Upper lobe of left lung (tissue), 6 donors: ENCODE results near the gene KCNA3. TPM values are rescaled to one million over a fixed set of nuclear protein-coding genes. Genes with fewer than 3 reads are reported as not detected.

Experiments
- ATAC-seq, 2 donors: fragments of 200-7000 bp; cut with Tn5 transposase; one replicate each; pipeline ENCODE4 v1.9.1; 2022; ENCODE audit warnings: mild to moderate bottlenecking in 2 of 2, moderate library complexity in 2 of 2; ENCODE audit not compliant: low FRiP score in 2 of 2
- DNase-seq, 2 donors: peaks; one replicate each; pipeline ENCODE4 v3.0.0-alpha.2; 2019 to 2020
- H3K27ac ChIP-seq, 4 donors: fragments of 200-600 bp; sonication (generic); one replicate each; pipeline ENCODE4 v1.5.1; 2016 to 2019
- H3K27me3 ChIP-seq, 4 donors: fragments of 200-600 bp; sonication (generic); one replicate each; pipeline ENCODE4 v1.5.1; 2017 to 2019
- H3K36me3 ChIP-seq, 4 donors: fragments of 200-600 bp; sonication (generic); one replicate each; pipeline ENCODE4 v1.5.1; 2016 to 2019
- H3K4me1 ChIP-seq, 4 donors: fragments of 200-600 bp; sonication (generic); one replicate each; pipeline ENCODE4 v1.5.1; 2018 to 2019
- H3K4me3 ChIP-seq, 4 donors: fragments of 200-600 bp; sonication (generic); one replicate each; pipeline ENCODE4 v1.5.1; 2017 to 2019; ENCODE audit warnings: mild to moderate bottlenecking in 2 of 4, moderate library complexity in 1 of 4
- H3K9me3 ChIP-seq, 4 donors: fragments of 200-600 bp; sonication (generic); one replicate each; pipeline ENCODE4 v1.5.1; 2018 to 2019
- CTCF ChIP-seq, 6 experiments: fragments of 450-650 bp in 4 of 6; fragments of 200-600 bp in 2 of 6; sonication (generic) in 2 of 6; IDR thresholded peaks; one replicate each; pipeline ENCODE4 v1.5.1; 2016 to 2019; ENCODE audit warnings: antibody characterized with exemption in 6 of 6
- EP300 ChIP-seq, 4 donors: sonication (generic); formaldehyde crosslinking; IDR thresholded peaks; one replicate each; pipeline ENCODE4 v1.5.1; 2017; ENCODE audit warnings: antibody characterized with exemption in 4 of 4, control low read depth in 2 of 4
- POLR2A ChIP-seq, 4 donors: fragments of 450-650 bp; IDR thresholded peaks; one replicate each; pipeline ENCODE4 v1.5.1; 2016 to 2017; ENCODE audit warnings: antibody characterized with exemption in 4 of 4, mild to moderate bottlenecking in 2 of 4
- POLR2AphosphoS5 ChIP-seq, 2 donors: sonication (generic); formaldehyde crosslinking; IDR thresholded peaks; one replicate each; pipeline ENCODE4 v1.5.1; 2017; ENCODE audit warnings: antibody characterized with exemption in 2 of 2
- WGBS, 2 donors: methylation state at CpG; one replicate each; pipeline ENCODE4 v1.1.5; 2017 to 2018; 5-methylcytosine and 5-hydroxymethylcytosine counted together
- total RNA-seq, 6 donors: library from RNA; depleted of rRNA in 4 of 6; stranded (reverse); fragments of >200 nt in 4 of 6; gene quantifications; one replicate each; pipeline versions ENCODE4 v1.1.0 to v1.2.1, GENCODE V29; 2016 to 2021
- donor health status: DM: no; HTN: no; CAD: no; lungs with moderate emphysema.
- donor health status: DM: no; HTN: yes; CAD: no; lungs with severe emphysema.

KCNA3 gene
- 10 to 100 TPM; 12.6 to 25.1 (median 19.7) TPM for total RNA-seq

GRCh38 chr1:110674337-110675059 lies at the start of gene KCNA3:
Gene KCNA3, minus strand, starts transcription at chr1:110674940. Its CDS starts 131 bp downstream, at chr1:110674809.
- DNase-seq, result peak; percentile 44 to 94
- H3K27me3 ChIP-seq, result peaks cover 0 to 20% (median 14%) of the 10 kb centered on the region in 4 donors
- 3% methylated on average over 25 of the region's 97 CpGs; no CpG with 5 or more reads in 1 of the 2 donors for WGBS, 2 donors

GRCh38 chr1:110722807-110723206 lies 48.1 kb upstream of the KCNA3 start:
- no peak overlapping the region for H3K27ac ChIP-seq
- no peaks in the 10 kb centered on the region for H3K36me3 ChIP-seq
- no peaks in the 10 kb centered on the region for H3K27me3 ChIP-seq
- H3K4me1 ChIP-seq, result no peaks in the 10 kb centered on the region
- TF ChIP-seq POLR2AphosphoS5 (IDR thresholded peaks at IDR 0.05), result no peak
- TF ChIP-seq EP300 (IDR thresholded peaks at IDR 0.05), result peak in 1 of 4 donors; percentile 59
- no peaks in the 10 kb centered on the region for H3K9me3 ChIP-seq
- DNase-seq (peak in 1 of 2 donors; percentile 23), ATAC-seq (peak in 1 of 2 donors; percentile 37)
- no peak overlapping the region for H3K4me3 ChIP-seq
- 71 to 78% methylated on average over 5 of the region's 5 CpGs for WGBS, 2 donors

More at GRCh38 chr1:110674337-110675059, at the start of gene KCNA3:
- H3K9me3 ChIP-seq, result no peaks in the 10 kb centered on the region
- H3K4me3 ChIP-seq, result peak within 1 kb of the TSS; percentile 36 to 73 (median 50)
- H3K36me3 ChIP-seq, result no peaks in the 10 kb centered on the region
- TF ChIP-seq POLR2A (IDR thresholded peaks at IDR 0.05) (peak in 1 of 4 donors; percentile 75), EP300 (IDR thresholded peaks at IDR 0.05) (no peak), POLR2AphosphoS5 (IDR thresholded peaks at IDR 0.05) (peak; percentile 26 to 32), CTCF (IDR thresholded peaks at IDR 0.05) (peak in 2 of 6 experiments; percentile 19 to 22)
- peaks cover 6 to 32% (median 13%) of the 10 kb centered on the region in 4 donors for H3K4me1 ChIP-seq
- ATAC-seq, result peak; percentile 37 to 70
- peak within 1 kb of the TSS; percentile 61 to 84 (median 74) for H3K27ac ChIP-seq

- peak in 1 of 2 donors; percentile 9 for ATAC-seq
- Histone ChIP-seq H3K4me1 (no peaks in the 10 kb centered on the region), H3K27ac (no peak overlapping the region), H3K9me3 (no peaks in the 10 kb centered on the region), H3K27me3 (no peaks in the 10 kb centered on the region), H3K36me3 (no peaks in the 10 kb centered on the region), H3K4me3 (no peak overlapping the region)
- no peak for DNase-seq
- TF ChIP-seq POLR2AphosphoS5 (IDR thresholded peaks at IDR 0.05) (no peak), POLR2A (IDR thresholded peaks at IDR 0.05) (no peak), CTCF (IDR thresholded peaks at IDR 0.05) (no peak), EP300 (IDR thresholded peaks at IDR 0.05) (no peak)
- whole genome bisulfite sequencing, 2 donors, result 64 to 67% methylated on average over 2 of the region's 2 CpGs
Measured at GRCh38 chr1:110719908-110720307, 45.2 kb upstream of the KCNA3 start.

GRCh38 chr1:110718452-110718851 lies 43.7 kb upstream of the KCNA3 start:
- no peak for DNase-seq
- WGBS, 2 donors, result 67 to 75% methylated on average over 6 of the region's 6 CpGs

More at GRCh38 chr1:110718452-110718851, 43.7 kb upstream of the KCNA3 start:
- H3K27me3 ChIP-seq, result no peaks in the 10 kb centered on the region
- H3K4me3 ChIP-seq, result no peak overlapping the region
- TF ChIP-seq POLR2A (IDR thresholded peaks at IDR 0.05), result no peak
- no peak for TF ChIP-seq POLR2AphosphoS5 (IDR thresholded peaks at IDR 0.05)
- TF ChIP-seq EP300 (IDR thresholded peaks at IDR 0.05), result no peak
- TF ChIP-seq CTCF (IDR thresholded peaks at IDR 0.05), result no peak
- ATAC-seq, result no peak
- H3K9me3 ChIP-seq, result no peaks in the 10 kb centered on the region
- no peak overlapping the region for H3K27ac ChIP-seq
- no peaks in the 10 kb centered on the region for H3K36me3 ChIP-seq
- no peaks in the 10 kb centered on the region for H3K4me1 ChIP-seq
